ENCODE data around the gene THRB.

The THRB gene

DNA sequence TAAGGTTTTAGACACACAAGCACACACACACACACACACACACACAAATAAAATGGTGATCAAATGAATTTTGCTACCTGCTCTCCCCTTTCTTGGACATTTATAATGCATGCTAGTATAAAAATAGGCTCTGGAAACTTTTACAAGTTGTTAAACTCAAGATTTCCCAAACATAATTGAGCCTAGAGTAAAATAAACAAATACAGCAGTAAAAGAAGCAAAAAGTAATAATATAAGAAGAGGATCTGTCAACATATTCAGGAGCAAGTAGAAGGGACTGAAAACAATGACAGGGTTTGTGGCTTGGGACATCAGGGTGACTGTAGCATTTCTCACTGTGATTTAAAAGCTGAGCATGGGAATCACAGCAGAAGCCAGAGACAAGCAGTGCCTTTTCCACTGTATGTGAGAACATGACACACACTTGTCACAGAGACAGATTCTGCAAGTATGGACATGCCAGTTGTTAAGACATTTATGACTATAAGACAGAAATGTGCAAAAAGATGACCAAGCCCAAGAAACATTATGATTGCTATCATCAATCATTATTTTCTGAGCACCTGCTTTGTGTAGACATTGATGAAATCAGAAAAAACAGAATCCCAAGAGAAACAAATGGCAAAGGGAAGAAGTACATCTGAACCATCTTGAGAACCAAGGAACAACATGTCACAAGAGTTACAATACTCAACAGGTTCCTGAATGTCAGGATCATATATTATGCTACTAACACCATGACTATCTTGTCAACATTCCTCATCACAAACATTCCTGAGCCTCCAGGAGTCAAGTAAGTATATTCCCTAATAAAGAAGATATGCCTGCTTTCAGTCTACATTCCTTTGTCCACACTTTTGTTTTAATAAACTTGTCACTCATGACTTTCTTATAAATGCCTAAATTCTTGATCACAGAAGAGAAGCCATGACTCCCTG lies 7.1 kb downstream of the THRB start:
- DNase-seq, result no peak

DNA sequence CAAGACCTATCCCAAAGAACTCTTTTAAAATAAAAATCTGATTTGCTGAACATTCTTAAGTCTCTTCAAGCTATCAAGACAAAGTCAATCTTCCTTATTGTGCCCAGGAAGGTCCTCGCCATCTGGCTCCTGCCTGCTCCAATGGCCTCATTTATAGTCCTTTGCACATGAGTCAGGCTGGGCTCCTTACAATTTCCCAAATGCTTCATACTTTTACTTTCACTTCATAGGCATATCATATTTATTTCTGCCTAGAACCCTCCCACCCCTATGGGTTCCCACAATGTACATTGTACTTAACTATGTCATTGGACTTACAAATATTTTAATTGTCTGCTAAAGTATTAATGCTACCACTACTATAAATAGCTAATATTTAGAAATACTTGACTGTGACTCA lies 9.1 kb downstream of the THRB start:
- DNase-seq, result no peak

DNA sequence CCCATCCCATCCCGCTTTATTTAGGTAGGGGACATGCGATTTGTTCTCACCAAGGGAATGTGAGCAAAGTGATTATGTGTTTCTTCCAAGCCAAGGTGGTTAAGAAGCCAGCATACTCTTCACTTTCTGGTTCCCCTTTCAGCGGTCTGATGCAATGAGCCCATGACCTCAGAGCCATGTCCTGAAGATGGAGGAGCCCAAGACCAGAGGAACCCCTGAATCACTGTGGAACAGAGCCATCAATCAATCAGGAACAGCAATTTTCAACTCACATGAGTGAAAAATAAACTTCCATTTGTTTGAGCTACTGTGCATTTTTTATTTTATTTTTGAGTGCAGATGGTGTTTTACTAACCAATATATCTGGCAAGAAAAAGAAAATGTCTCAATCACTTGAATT lies 10.8 kb downstream of the THRB start:
- no peak for DNase-seq

DNA sequence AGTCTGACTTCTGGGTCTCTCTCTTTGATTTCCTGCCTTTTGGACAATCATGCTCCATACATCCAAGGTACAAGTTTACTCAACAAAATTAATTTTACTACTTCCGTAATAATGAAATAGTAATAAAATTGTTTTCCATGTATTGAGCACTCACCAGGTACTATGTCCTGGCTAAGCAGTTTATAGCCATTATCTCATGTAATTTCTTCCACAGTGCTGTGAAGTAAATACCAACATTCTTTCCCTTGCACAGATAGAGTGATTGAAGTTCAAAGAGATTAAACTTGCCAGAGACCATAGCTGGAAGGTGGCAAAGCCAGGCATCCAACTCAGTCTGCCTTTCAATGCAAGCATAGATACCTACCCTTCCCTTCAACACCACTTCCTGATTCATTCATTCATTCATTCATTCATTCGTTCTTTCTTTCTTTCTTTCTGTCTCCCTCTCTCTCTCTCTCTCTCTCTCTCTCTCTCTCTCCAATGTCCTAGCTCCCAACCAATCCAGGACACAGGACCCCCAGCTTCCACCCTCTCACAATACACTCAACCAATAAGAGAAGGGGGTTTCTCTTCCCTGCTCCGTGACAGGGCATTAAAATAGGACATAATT lies 12.4 kb downstream of the THRB start:
- no peak for DNase-seq

DNA sequence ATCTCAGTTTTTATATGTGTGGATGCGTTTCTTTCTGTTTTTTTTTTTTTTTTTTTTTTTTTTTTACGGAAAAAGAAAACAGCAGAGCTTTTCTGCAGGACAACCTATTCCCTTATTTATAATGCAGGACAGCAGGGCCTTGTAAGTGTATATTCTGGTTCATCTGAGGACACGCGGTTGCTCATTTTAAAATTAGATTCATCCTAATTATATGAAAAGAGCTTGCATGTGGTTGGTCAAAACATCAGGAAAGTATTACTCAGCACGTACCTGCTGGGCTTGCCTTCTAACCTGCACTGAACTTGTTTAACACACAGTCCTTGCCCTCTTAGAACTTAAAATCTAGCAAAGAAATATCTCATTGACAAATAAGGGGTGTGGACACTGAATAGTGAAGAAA lies 13.5 kb downstream of the THRB start:
- no peak for DNase-seq

DNA sequence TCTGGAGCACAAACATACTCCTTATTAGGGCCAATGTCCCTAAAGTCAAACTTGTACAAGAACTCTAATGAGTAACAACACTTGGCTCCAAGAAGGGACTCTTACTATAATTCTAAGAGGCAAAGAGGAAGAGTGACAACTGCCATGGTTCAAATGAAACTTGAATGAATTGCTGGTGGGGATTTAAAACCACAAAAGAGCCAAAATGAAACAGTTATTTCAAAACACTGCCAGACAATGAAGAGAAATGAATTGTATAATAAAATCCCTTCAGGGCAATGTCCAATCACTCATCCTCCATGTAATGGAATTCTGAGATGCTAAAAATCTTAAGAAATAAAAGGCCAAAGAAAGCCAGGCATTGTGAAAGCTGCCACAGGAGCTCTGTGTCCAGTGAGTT lies 14.2 kb downstream of the THRB start:
- no peak for DNase-seq

DNA sequence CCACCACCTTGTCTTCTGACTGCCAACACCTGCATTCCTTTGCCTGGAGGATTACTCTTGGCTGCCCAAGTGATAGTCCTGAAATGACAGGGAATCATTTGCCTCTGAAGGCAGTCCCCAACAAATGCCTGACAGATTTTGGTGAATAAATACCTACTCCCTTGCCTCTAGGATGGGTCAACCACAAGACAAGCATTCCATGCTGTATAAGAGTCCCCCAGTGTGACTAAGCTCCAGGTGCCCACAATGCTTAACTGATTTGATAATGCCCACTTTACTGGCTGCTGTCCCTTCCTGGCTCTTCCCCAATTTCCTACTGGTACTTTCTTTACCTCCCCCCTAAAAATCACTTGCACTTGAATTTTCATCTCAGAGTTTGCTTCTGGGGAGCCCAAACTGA lies 14.8 kb downstream of the THRB start:
- no peak for DNase-seq

DNA sequence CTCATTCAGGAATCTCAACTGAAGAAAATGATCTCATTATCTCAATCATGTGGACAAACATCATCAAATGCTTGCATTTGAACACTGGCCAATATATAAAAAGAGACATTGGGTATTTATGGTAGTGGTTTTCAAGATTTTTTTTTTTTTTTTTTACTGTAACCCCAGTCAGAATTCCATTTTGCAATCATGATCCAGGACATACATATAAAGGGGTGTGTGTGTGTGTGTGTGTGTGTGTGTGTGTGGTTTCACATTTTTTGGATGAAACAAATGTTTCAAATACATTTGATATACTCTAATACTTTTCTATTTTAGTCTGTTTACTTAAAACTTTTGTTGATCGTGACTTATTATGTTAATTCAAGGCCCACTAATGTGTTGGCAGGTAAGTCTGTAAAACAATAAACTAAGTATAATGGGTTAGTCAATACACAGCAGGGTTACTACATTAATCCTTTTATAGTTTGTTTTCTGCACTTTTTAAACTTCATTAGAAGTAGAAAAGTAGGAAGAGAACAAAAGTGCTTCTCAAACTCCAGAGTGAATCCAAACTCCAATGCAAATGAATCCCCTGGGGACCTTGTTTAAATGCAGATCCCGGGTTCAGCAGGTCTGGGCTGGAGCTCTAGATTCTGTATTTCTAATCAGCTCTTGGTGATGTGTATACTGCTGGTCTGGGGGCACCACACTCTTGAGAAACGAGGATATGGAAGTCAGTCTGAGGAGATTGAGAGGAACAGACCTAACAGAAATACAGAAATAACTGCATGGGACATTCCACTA lies 17.6 kb downstream of the THRB start:
- no peak for DNase-seq

DNA sequence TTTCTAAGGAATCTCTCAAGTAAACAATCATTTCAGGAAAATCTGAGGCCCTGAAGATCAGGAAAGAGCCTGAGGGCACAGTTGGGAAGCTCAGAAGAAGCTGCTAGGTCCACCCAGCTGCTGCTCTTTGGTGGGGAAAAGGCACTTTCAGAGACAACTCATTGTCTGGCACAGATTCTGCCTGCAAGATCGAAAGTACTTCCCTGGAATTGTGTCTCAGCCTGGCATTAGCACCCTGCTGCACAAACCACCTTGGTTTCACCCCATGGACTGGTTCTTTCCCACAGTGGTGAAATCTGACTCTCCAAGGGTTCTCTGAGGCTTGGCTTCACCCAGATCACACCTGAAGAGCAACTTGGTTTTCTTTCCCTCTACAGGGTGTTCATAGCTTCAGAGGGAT lies 18.7 kb downstream of the THRB start:
- no peak for DNase-seq

DNA sequence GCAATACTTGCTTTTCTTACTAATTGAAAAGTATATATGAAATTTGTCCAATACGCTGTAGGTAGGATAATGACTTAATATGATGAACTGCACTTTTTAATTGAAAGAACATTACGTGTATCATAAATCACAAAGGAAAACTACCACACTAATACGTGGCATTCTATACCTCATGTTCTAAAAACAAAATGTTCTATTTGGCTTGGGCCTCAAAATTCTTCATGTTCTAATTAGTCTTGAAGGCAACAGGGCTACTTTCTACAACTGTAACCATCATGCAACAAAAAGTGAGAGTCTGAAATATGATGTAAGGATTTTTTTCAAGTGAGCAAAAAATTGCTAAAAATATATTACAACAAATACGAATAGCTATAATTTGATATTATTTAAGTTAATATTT lies 19.8 kb downstream of the THRB start:
- DNase-seq, result no peak

DNA sequence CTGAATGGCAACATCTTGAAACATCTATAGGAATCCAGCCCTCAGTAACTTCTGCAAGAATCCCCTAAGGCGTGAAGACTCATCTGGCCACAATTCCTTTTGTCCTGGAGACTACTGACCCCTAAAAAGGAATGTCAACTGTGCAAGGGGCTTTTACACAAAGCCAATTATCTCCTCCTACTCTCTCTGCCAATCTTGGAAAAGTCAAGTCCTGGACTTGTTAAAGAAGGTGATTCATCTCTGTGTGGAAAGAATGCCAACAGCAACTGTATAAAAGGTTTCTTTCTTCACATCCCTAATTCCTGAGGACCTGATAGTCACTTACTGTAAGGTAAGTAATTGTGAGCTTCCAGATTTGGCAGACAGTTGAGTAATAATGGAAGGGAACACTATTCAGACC lies 22.3 kb downstream of the THRB start:
- no peak for DNase-seq

DNA sequence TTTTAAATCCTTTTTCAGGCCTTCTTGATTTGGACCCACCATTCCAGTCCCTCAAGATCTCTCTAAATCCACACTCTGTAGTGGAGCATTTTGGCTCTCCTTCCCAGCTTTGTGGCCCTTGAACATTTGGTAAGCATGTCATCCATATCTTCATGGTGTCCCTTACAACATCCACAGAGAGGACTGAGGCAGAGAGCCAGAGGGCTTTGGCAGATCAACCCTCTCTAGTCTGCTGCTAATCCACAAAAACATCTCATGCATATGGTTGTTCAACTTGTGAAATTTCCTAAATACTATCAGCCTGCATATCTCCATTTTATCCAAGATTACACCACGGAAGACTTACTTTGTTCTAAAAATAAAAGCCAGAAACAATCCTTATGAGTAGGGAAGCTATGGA lies 23.2 kb downstream of the THRB start:
- no peak for DNase-seq

DNA sequence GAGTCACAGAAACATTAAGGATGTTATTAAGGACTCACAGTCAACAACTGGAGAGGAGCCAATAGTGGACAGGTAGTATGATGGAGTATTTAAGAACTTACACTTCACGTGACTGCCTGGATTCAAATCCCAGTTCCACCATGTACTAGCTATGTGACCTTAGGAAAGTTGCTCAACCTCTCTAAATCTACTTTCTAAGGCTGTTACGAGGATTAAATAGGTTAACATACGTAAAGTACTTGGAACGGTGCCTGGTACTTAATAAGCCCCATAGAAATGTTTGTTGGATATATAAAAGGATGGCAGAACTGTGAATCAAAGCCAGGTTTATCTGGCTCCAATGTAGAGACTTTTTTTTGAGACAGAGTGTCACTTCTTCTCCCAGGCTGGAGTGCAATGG lies 24.4 kb downstream of the THRB start:
- DNase-seq, result no peak

DNA sequence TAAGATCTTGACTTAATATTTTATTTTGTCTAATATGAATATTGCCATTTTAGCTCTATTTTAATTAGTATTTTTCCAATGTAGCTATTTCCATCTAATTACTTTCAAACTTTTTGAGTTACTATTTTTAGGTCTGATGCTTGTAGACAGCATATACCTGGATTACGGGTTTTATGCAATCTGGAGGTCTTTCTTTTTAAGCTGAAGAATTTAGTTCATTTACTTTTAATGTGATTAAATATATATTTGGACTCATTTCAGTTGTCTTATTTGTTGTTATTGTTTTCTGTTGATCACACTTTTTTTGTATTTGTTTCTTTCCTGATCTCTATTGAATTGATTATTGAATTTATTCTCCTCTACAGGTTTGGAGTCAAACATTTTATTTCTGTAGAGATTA lies 30.3 kb downstream of the THRB start:
- no peak for DNase-seq

DNA sequence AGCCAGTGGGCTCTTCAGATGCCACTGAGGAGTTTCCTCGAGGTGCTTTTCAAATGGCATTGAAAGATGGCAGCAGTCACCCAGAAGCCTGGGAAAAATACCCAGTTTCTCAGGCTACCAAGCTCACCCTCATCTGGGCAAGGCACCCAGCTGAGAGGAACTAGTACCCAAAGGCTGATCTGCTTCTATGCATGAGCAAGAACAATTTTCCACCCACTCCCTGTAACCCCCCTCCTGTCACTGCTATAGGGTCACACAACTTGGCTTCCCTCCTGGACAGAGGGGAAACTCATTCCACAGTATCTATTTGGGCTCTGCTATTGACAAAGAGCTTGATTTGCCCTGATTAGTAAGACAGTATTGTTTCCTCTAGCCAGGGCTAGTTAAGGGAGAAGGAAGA lies 31.9 kb downstream of the THRB start:
- DNase-seq, result no peak

DNA sequence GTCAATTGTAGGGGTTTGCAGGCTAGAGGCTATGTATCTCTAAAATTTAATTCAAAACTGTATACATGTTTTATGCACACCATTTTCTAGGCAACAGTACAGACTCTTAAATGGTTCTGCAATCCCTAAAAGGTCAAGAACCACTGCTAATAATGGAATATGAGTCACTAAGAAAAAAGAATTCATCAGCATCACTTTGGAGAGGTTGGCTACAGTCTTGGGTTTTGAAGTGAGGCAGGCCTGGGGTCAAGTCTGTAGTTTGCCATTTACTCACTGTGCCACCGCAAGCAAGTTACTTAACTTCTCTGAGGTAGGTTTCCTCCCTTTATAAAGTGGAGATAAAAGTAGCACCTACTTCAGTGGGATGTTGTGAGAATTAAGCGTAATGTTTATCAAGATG lies 33.7 kb downstream of the THRB start:
- no peak for DNase-seq

DNA sequence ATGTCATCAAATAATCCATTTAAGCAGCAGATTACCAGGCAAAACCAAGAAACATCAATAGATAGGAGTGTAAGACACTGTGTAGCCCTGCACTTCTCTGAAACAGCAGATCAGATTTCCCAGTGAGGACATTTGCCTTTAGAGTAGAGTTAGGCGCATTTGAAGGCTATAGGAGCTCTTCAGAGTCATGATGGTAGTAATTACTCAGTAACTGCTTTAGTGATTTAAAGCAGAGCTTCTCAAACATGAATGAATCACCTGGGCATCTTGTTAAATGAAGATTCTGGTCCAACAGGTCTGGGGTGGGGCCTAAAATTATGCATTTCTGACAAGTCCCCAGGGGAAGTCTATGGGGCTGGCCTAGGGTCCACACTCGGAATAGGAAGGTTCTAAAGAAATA lies 36.9 kb downstream of the THRB start:
- DNase-seq, result no peak

DNA sequence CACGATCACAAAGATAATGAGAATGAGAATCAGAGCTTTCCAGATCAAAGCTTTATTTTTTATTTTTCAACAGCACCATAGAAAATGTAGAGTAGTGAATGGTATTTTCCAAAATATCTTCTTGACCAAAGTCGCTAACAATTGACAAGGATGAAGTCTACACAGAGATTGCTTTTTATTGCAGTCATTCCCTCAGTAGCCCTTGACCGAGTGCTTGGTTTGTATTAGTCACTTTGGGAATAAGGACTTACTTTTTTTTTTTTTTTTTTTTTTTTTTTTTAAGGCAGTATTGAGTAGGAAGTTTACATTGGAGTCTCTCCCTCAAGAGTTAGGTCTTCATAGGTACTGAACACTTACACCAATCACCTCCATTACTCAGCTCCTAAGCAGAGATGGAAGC lies 39.8 kb downstream of the THRB start:
- no peak for DNase-seq

DNA sequence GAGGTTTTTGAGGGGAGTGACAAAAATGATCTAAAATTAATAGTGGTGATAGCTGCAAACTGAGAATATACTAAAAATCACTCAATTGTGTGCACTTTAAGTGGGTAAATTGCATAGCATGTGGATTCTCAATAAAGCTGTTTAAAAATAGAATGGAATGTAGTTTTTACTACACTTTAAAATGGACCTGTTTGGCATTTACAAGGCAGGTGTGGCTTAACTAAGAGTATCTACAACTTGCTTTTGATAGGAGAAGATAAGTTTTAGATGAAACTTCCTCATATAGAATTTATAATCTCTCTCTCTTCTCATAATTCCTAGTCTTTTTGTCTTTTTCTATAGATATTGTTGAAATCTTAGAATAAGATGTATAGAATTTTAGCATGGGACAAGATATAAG lies 40.3 kb downstream of the THRB start:
- no peak for DNase-seq

DNA sequence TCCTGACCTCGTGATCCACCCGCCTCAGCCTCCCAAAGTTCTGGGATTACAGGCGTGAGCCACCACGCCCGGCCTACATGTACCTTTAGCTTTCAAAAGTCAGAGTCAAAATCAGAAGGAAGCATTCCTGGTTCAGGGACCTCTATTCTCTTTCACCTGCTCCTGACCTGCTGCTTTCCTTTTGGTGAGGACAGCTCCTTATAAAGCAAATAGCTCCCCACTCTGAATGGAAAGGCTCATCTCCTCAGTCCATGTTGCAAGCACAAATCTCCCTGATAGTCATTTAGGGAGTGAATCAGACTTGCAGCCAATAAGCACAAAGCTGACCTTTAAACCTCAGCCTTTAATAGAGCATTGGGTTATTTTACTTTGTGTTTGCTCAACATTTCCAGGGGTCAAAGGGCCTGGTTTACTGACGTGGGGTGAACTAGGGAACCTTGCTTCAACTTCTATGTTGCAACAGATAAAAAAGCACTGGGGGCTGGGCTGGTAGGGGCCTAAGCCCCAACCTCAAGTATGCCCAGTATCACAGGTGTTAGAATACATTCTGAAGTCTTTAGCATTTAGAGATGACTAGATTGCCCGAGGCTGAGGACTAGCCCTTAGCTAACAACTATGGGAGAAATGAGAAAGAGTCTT lies 43.1 kb downstream of the THRB start:
- no peak for DNase-seq

DNA sequence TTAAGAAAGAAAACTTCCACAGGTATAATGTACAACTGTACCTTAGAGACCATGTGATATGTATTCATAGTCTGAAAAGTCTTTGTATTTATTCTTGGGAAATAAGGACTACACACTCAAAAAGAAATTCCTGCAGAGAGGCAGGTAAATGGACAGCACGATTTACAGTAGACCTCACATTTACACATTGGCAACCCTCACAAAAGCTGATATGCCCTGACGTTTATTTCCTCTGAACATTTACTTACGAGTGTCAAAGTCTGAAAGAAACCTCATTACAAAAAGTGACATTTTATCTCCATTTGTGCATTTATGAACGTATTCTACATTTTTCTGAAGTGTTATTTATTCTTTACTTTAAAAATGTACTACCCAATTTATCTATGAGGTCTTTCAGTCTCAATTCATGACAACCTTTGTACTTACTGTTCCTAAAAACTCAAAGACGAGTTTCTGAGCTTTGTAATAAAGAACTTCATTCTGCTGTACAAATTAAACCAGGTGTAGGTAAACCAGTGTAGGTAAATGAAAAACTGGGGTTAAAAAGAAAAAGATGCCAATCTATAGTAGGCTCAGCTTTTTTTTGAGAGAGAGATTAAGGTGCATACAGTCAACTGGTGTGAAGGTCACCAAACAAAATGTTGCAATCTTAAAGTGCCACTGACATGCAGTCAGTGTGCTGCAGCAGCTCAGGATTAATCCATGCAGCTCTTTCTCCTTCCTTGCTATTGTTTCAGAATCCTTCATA lies 44.3 kb downstream of the THRB start:
- no peak for DNase-seq

DNA sequence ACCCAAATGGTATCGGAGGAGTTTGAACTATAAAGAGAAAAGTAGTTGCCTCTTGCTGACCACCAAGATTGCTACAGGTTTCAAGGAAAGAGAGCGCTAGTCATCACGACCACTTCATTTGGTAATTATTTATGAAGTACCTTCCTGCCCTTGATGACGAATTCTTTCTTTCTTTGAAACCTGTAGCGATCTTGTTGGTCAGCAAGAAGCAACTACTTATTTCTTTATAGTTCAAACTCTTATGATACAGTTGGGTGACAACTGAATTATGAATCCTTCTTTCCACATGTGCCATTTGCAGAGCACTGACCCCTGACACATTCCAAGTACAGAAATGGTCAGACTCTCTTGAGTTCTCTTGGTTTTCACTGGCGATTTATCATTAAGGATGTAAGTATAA lies 46.8 kb downstream of the THRB start:
- DNase-seq, result no peak

DNA sequence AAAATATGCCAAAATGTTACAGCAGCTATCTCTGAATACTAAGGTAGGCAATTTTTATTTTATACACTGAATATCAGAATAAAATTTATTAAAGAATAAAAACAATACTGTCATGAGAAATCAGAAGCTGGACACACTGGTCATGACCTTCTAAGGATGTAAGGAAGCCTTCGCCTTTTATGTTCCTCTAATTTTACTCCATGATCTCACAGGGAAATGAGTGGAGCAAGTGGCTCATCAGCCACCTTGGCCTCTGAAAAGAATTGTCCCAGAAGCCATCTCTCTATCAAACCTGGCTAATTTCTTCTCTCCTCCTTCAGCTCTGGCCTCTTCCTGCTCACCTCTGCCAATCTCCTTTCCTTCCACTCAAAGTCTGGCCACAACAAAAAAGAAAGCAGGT lies 48.6 kb downstream of the THRB start:
- no peak for DNase-seq
